ENCODE data around the gene EME1.
"Not testable (repeated sequence)": the region's sequence is repeated elsewhere in the genome, so short reads cannot be mapped to it uniquely, and the experiment has no call there.

The EME1 gene

GRCh38 chr17:50372758-50373556 lies at the start of gene EME1, which contains the start of gene MRPL27:
Gene EME1, plus strand, starts transcription at chr17:50373229. Its CDS starts 1,980 bp downstream, at chr17:50375209.
Gene MRPL27, minus strand, starts transcription at chr17:50373184. Its CDS starts 14 bp downstream, at chr17:50373170.
- DNase-seq, result peak; percentile 88

GRCh38 chr17:50325906-50326305 lies 47.1 kb upstream of the EME1 start:
- no peak for DNase-seq

GRCh38 chr17:50326831-50327364 lies 46.1 kb upstream of the EME1 start:
- DNase-seq, result no peak

- DNase-seq, result no peak
Observed at GRCh38 chr17:50328363-50329325, 44.4 kb upstream of the EME1 start.

- DNase-seq, result no peak
Observed at GRCh38 chr17:50329716-50330115, 43.3 kb upstream of the EME1 start.

GRCh38 chr17:50330151-50330775 lies 42.8 kb upstream of the EME1 start:
- no peak for DNase-seq

GRCh38 chr17:50331085-50331791 lies 41.8 kb upstream of the EME1 start:
- no peak for DNase-seq

GRCh38 chr17:50332196-50332595 lies 40.8 kb upstream of the EME1 start:
- DNase-seq, result no peak

- DNase-seq, result not testable (repeated sequence)
Observed at GRCh38 chr17:50333291-50334057, 39.6 kb upstream of the EME1 start.

GRCh38 chr17:50337956-50338355 lies 35.1 kb upstream of the EME1 start:
- no peak for DNase-seq

- no peak for DNase-seq
Observed at GRCh38 chr17:50338645-50339044, 34.4 kb upstream of the EME1 start.

- DNase-seq, result no peak
Observed at GRCh38 chr17:50339381-50339780, 33.6 kb upstream of the EME1 start.

GRCh38 chr17:50344731-50345365 lies 28.2 kb upstream of the EME1 start:
- no peak for DNase-seq

GRCh38 chr17:50345432-50346312 lies 27.4 kb upstream of the EME1 start, which contains the start of gene XYLT2:
Gene XYLT2, plus strand, starts transcription at chr17:50346126. Its CDS starts 15 bp downstream, at chr17:50346141.
- peak; percentile 95 for DNase-seq

GRCh38 chr17:50346313-50347116 lies 26.5 kb upstream of the EME1 start:
- peak; percentile 58 for DNase-seq

GRCh38 chr17:50347117-50347893 lies 25.7 kb upstream of the EME1 start:
- DNase-seq, result no peak

GRCh38 chr17:50347894-50348291 lies 25.1 kb upstream of the EME1 start:
- no peak for DNase-seq
